ENCODE data around the gene ARID5B.
A peak's percentile ranks its signal among the peaks of the same experiment; 100 is the strongest.

Gene ARID5B

GRCh38 chr10:61883371-61884025, 18.0 kb upstream of the ARID5B start:
- DNase-seq (ENCODE audit: low read depth), result no peak

DNA sequence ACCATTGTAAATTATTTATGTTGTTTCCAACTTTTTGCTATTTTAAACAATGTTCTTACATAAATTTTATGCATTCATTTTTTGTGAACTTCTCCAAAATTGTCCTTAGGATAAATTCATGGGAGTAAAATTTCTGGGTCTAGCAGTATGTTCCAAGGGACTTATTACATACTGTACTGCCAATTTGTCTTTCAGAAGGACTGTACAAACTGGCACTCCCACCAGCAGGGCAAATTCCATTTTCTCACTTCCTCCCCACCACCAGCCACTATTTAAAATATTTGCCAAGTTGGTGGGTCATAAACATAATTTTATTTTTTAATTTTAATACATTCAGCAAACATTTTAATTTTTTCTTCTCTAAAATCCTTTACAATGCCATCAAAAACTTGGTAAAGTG, 13.7 kb upstream of the ARID5B start:
- no peak for DNase-seq (ENCODE audit: low read depth)

- DNase-seq (ENCODE audit: low read depth), result no peak
Measured at GRCh38 chr10:61888744-61889143, 12.8 kb upstream of the ARID5B start.

DNA sequence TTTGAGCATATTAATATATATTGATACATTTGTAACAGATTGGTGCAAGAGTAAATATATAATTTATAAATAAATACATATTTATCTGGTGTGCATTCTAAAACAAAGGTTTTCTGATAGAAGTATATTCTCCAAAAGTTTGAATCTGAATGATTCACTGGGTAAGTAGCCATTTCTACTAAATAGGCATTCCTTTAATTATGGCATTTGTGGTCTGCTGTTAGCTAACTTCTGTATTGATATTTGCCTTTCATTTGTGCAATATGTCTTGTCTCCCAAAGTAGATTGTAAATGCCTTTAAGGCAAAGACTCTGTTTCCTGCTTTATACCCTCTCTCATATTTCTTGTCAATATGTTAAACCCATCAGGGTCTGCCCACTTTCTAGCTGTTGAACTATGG, 11.1 kb upstream of the ARID5B start:
- no peak for DNase-seq (ENCODE audit: low read depth)

- no peak for DNase-seq (ENCODE audit: low read depth)
Measured at GRCh38 chr10:61890881-61891409, 10.6 kb upstream of the ARID5B start.

DNA sequence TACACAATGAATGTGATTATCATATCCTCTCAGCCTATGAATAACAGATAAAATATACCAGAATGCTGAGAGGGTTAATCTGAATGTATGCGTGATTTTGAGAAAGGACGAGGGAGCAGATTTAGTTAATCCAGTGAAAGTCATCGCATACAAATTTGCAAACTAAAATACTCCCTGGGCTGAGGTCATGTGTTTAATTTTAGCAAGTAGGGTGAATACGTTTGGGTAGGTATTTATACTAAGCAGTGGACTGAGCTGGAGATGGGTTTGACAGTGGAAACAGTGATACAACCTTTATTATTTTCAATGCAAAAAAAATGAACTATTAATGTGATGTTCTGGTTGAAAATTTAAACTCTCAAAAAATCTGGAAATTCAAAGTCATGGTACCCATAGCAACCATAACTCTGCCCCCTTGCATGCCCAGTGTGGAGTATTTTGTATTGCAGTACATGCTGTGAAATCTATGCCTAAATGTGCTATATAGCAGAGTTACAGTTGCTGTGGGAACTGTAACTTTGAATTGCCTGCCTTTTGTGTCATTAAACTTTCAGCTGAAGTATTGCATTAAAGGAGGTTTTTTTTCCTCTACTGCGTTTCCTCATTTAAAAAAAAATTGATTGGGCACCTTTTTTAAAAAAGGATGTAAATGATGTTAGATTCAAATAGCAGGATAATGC, 9.5 kb upstream of the ARID5B start:
- DNase-seq (ENCODE audit: low read depth), result no peak

DNA sequence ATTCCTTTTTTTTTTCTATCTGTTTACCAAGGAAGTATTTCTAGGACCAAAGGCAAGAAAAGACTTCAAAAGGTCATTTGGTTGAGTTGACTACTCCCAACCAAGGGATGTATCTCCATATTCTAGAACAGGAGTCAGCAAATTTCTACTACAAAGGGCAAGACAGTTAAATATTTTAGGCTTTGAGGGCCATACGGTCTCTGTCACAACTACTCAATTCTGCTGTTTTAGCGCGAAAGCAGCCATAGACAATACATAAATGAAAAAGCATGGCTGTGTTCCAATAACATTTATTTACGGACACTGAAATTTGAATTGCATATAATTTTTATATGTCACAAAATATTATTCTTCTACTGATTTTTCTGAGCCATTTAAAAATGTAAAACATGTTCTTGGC, 8.5 kb upstream of the ARID5B start:
- DNase-seq (ENCODE audit: low read depth), result no peak

- DNase-seq (ENCODE audit: low read depth), result no peak
Measured at GRCh38 chr10:61894133-61894532, 7.4 kb upstream of the ARID5B start.

- DNase-seq (ENCODE audit: low read depth), result no peak
Measured at GRCh38 chr10:61895898-61896600, 5.5 kb upstream of the ARID5B start.

DNA sequence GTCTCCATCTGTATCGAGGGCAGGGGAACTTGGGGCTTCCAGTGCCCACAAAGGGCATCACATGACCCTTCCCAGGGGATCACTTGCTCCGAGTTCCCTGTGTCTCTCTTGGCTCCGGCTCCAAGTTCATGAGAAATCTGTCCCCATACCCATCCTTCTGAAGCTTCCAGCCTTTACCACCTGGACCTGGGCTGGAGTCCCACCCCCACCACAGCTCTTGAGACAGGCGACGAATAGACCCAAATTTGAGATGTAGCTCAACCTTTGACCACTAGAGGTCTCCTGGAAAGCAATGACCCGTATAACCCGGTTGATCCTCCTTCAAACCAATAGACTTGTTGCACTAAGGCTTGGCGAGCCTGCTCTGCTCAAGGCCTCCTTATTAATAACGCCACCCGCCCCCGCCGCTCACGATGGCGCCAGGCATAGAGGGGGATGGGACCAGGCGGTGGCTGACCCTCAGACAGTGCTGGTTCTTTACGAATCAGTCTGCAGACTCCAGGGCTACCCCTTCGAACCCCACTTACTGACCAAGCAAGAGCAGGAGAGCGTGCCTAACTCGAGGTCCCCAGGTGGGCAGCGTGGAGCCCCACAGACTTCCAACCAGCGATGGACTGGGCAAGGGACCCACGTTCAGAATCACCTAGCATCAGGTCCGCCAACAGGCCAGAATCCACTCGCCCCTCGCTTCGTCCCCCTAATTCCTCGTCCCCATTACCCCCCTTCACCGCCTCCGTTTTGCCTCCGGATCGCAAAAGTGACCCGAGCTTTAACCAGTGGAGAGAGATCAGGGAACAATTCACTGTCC, 4.4 kb upstream of the ARID5B start:
- no peak for DNase-seq (ENCODE audit: low read depth)

DNA sequence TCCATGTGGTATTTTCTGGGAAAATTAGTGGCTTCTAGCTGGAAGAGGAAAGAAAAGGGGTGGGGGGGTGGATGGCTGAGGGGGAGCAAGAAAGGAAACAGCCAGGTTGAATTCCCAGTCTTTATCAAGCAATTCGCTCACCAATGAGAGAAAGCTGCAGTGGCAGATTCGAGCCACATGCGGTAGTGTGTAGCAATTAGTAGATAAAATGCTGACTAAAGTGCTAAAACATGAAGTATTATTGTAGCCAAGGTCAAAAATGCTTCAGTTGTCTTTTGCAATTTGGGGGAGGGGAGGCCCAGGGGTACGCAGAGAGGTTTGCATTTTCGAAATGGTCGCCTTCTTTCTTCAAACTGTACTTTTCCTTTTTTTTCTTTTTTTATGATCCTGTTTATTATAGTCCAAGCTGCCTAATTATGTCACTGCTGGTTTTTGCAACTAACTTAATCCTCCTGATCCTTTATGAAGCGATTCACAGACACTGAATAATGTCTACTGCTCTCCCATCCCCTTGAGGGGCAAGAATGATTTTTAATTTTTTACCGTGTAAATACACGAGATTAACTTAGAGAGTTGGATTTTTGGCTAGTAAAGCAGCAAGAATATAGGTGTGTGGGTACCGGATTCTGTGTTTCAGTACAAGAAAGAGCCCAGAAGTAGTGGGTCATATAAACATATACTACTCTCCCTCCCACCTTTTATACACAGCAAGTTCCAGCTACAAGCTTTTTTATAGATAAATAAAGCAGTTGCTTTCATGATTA, 3.6 kb upstream of the ARID5B start:
- DNase-seq (ENCODE audit: low read depth), result no peak

- DNase-seq (ENCODE audit: low read depth), result no peak
Measured at GRCh38 chr10:61898435-61898778, 3.1 kb upstream of the ARID5B start.

- no peak for DNase-seq (ENCODE audit: low read depth)
Measured at GRCh38 chr10:61899069-61899531, 2.4 kb upstream of the ARID5B start.

- DNase-seq (ENCODE audit: low read depth), result no peak
Measured at GRCh38 chr10:61899663-61899996, 1.9 kb upstream of the ARID5B start.

GRCh38 chr10:61899997-61900828, 1.3 kb upstream of the ARID5B start:
- peak; percentile 43 for DNase-seq (ENCODE audit: low read depth)

DNA sequence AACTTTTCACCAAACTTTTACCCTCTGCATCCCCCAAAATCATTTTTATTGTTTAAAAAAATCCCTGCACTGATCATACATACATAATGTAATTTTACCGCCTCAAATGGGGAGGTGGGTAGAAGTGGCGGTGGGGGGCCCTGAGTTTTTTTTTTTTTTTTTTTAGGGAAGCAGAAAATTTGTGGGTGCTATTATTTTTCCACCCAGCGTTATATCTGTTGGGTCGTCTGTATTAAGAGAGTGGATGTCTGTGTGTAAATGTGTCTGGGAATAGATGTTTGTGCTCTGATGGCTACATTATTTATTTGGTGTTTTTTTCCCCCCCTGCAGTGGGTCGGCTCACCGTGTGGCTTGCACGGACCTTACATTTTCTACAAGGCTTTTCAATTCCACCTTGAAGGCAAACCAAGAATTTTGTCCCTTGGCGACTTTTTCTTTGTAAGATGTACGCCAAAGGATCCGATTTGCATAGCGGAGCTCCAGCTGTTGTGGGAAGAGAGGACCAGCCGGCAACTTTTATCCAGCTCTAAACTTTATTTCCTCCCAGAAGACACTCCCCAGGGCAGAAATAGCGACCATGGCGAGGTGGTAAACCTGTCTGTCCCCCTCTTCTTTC, 438 bp downstream of the ARID5B start:
- DNase-seq (ENCODE audit: low read depth), result no peak

- peak; percentile 59 for DNase-seq (ENCODE audit: low read depth)
Measured at GRCh38 chr10:61902445-61903220, 1.1 kb downstream of the ARID5B start.

DNA sequence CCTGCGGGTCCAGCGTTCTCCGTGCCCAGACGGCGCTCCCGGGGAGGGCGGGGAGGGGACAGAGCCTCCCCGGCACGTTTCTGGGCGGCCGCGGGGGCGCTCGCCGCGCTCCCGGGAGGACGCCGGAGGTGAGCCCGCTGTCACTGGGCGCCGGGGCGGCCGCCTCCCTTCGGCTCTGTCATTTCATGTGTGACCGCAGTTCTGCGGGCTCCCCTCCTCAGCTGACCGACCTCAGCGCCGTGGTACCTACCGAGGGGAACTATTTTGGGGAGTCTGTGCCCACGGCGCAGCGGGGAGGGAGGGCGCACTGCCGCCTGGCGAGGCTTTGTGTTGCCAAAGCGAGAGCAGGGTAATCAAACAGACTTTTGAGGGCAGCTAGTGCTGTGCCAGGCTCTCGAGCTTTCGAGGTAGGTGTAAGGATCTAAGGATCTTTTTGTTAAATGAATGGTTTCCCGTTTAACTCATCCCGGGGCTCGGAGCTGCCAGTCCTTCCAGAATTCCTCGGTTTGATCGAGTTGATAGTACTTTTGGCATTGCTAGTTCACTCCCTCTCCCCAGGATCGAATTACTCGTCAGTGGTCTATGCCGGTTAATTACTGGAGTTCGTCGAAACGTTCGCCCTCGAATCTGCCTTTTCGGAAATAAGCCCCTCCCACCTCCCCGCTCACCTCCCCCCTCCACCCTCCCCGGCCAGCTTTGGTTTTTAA, 1.9 kb downstream of the ARID5B start:
- DNase-seq (ENCODE audit: low read depth), result peak; percentile 47

- no peak for DNase-seq (ENCODE audit: low read depth)
Measured at GRCh38 chr10:61903928-61904344, 2.4 kb downstream of the ARID5B start.
